Astrocyte (in vitro differentiated cells and primary cell): ENCODE data around the gene GSTA5.

Experiments
- EZH2 ChIP-seq: IDR thresholded peaks from 2 replicates; pipeline ENCODE4 v1.6.1; 2012; ENCODE audit warnings: mild to moderate bottlenecking, low read length, inconsistent platforms; ENCODE audit not compliant: insufficient read depth
- TF ChIP-seq, protein P1 (sequence below): IDR thresholded peaks from 2 replicates; pipeline ENCODE4 v1.5.1; 2011; ENCODE audit warnings: low read depth, mild to moderate bottlenecking, inconsistent platforms, low read length, moderate library complexity; ENCODE audit not compliant: insufficient read depth

GRCh38 chr6:52829046-52829817 is 11.4 kb downstream of the GSTA5 start:
- TF ChIP-seq, protein P1, sequence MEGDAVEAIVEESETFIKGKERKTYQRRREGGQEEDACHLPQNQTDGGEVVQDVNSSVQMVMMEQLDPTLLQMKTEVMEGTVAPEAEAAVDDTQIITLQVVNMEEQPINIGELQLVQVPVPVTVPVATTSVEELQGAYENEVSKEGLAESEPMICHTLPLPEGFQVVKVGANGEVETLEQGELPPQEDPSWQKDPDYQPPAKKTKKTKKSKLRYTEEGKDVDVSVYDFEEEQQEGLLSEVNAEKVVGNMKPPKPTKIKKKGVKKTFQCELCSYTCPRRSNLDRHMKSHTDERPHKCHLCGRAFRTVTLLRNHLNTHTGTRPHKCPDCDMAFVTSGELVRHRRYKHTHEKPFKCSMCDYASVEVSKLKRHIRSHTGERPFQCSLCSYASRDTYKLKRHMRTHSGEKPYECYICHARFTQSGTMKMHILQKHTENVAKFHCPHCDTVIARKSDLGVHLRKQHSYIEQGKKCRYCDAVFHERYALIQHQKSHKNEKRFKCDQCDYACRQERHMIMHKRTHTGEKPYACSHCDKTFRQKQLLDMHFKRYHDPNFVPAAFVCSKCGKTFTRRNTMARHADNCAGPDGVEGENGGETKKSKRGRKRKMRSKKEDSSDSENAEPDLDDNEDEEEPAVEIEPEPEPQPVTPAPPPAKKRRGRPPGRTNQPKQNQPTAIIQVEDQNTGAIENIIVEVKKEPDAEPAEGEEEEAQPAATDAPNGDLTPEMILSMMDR = no peak
- no peak for TF ChIP-seq EZH2
